ENCODE results near the gene ADGRD1. TPM values are rescaled to one million over a fixed set of nuclear protein-coding genes. Genes with fewer than 3 reads are reported as not detected.
A peak's percentile ranks its signal among the peaks of the same experiment; 100 is the strongest.

Gene ADGRD1
- total and polyA plus RNA-seq, 3 experiments from 2014 or later: 1.1 to 1.3 TPM; not detected in 1

DNA sequence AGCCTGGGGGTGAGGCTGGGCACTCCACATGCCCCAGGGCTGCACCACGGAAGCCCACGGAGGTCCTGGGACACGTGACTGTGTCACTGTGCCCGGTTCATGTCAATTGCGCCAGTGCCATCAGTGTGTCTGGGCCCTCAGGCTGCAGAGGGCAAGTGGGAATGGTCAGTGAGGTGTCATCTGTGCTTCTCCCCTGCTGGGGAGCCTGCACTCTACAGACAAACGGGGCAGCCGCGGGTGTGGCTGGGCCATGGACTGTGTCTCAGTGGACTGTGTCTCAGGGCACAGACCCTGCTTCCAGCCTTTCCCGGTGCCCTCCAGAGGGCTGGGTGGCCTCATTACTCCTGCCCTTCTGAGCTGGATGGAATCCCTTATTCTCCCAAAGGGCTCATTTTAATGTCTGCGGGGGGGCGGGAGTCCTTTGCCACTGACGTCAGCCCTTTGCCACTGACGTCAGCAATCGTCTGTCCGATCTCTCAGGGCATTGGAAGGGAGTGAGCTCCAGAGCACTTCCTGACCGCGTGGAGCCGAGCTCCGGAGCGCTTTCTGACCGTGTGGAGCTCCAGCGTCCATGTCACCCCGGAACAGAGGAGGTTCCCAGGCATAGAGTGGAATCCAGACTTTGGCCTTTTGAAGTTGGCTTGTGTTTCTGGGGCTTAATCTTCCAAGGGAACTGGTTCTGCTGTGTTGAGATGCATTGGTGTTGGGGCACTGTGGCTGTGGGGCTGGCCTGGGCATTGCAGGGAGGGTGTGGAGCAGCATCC lies 72.4 kb downstream of the ADGRD1 start:
- CTCF ChIA-PET: no interaction called here
- H3K27ac Mint-ChIP-seq: peak overlapping the region in 1 of 8 donors; percentile 72
- H3K27me3 Mint-ChIP-seq: peaks cover 0 to 9% of the 10 kb centered on the region in 2 donors
- Histone ChIP-seq H3K9me3 (ENCODE audit: low read length) (no peaks in the 10 kb centered on the region), H3K27ac (ENCODE audit: low read depth, low read length) (no peak overlapping the region), H3K36me3 (ENCODE audit: insufficient read depth, low read length) (no peaks in the 10 kb centered on the region), H3K4me3 (ENCODE audit: low read length) (no peak overlapping the region), H3K27me3 (ENCODE audit: insufficient read depth, low read length, poor library complexity, severe bottlenecking) (no peaks in the 10 kb centered on the region), H3K4me1 (ENCODE audit: insufficient read depth, low read length) (no peaks in the 10 kb centered on the region)
- POLR2A ChIA-PET: no interaction called here
- H3K9me3 Mint-ChIP-seq: no peaks in the 10 kb centered on the region
- no peaks in the 10 kb centered on the region for H3K36me3 Mint-ChIP-seq
- H3K4me3 Mint-ChIP-seq: no peak overlapping the region
- H3K4me1 Mint-ChIP-seq: no peaks in the 10 kb centered on the region
- DNase-seq: no peak

DNA sequence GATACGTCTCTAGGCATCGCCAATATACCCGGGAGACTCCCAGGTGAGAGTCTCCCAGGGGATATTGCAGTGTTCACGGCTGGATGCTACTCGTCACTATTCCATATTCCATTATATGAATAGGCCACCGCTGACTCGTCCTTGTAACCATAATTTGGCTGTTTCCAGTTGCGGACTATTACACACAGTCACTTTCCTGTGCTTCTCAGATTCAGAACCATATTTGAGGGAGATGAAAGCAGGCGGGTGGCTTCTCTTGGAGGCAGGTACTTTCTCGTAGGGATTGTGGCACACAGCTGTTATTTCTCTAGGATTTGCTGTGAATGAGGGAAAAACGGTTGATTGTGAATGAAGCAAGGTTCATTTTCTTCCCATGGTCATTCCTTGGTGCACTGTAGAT lies 73.0 kb downstream of the ADGRD1 start:
- POLR2A ChIA-PET: no interaction called here
- Mint-ChIP-seq H3K27ac (no peak overlapping the region), H3K27me3 (peaks cover 0 to 9% of the 10 kb centered on the region in 2 donors), H3K4me1 (no peaks in the 10 kb centered on the region), H3K9me3 (no peaks in the 10 kb centered on the region), H3K36me3 (no peaks in the 10 kb centered on the region), H3K4me3 (no peak overlapping the region)
- CTCF ChIA-PET: no interaction called here
- Histone ChIP-seq H3K9me3 (ENCODE audit: low read length) (no peaks in the 10 kb centered on the region), H3K4me1 (ENCODE audit: insufficient read depth, low read length) (no peaks in the 10 kb centered on the region), H3K4me3 (ENCODE audit: low read length) (no peak overlapping the region), H3K27me3 (ENCODE audit: insufficient read depth, low read length, poor library complexity, severe bottlenecking) (no peaks in the 10 kb centered on the region), H3K36me3 (ENCODE audit: insufficient read depth, low read length) (no peaks in the 10 kb centered on the region), H3K27ac (ENCODE audit: low read depth, low read length) (no peak overlapping the region)
- no peak for DNase-seq

DNA sequence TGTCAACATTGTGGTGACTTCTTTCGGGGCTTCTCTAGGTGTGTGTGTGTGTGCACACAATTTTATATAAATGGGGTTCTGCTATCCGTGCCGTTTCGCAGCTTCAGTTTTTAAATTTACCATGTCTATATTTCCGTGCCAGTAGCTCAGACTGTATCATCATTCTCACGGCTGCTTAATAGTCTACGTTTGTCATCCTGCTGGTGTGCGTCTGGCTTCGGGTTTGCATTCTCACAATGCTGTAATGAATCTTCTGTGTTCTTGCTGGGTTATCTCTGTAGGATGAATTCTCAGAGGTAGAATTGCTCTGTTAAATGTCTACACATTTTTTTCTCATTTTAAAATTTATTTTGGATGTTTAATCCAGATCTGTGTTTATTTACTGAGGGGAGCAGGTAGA lies 73.6 kb downstream of the ADGRD1 start:
- H3K36me3 ChIP-seq (ENCODE audit: insufficient read depth, low read length): no peaks in the 10 kb centered on the region
- no peak overlapping the region for H3K27ac ChIP-seq (ENCODE audit: low read depth, low read length)
- POLR2A ChIA-PET: no interaction called here
- H3K4me3 Mint-ChIP-seq: no peak overlapping the region
- DNase-seq: no peak
- no peak overlapping the region for H3K4me3 ChIP-seq (ENCODE audit: low read length)
- H3K9me3 Mint-ChIP-seq: no peaks in the 10 kb centered on the region
- no peaks in the 10 kb centered on the region for H3K9me3 ChIP-seq (ENCODE audit: low read length)
- no peaks in the 10 kb centered on the region for H3K27me3 ChIP-seq (ENCODE audit: insufficient read depth, low read length, poor library complexity, severe bottlenecking)
- no peaks in the 10 kb centered on the region for H3K4me1 ChIP-seq (ENCODE audit: insufficient read depth, low read length)
- no peak overlapping the region for H3K27ac Mint-ChIP-seq
- peaks cover 0 to 12% of the 10 kb centered on the region in 2 donors for H3K27me3 Mint-ChIP-seq
- CTCF ChIA-PET: no interaction called here
- H3K36me3 Mint-ChIP-seq: no peaks in the 10 kb centered on the region
- H3K4me1 Mint-ChIP-seq: no peaks in the 10 kb centered on the region

DNA sequence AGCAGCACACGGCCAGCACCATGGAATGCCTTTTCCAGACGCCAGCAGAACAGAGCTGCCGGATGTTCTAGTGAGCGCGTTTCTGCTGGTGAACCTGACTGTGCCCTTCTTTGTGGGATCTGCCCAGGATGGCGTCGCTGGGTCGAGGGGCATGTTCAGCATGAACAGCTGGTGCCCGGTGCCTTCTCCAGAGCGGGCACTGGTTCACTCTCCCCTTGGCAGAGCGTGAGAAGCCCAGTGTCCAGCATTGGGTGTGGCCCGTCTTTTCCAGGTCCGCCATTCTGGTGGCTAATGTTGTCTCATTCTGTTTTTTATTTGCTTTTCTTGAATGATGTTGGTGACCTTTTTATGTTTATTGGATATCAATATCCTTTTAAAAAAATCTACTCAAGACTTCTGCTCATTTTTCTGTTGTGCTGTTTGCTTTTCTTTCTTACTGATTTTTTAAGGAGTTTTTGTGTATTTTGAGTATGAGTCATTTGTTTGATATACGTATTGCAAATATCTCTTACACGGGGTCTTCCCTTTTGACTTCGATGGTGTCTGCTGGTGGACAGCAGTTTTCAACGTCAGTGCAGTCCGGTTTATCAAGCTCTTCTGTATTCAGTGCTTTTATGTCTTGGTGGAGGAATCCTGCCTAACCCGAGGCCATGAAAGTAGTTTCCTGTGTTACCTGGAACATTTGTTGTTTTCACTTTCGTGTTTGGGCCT lies 74.3 kb downstream of the ADGRD1 start:
- H3K36me3 ChIP-seq (ENCODE audit: insufficient read depth, low read length): no peaks in the 10 kb centered on the region
- H3K9me3 Mint-ChIP-seq: no peaks in the 10 kb centered on the region
- H3K4me1 ChIP-seq (ENCODE audit: insufficient read depth, low read length): no peaks in the 10 kb centered on the region
- peaks cover 0 to 11% of the 10 kb centered on the region in 2 donors for H3K27me3 Mint-ChIP-seq
- peak overlapping the region in 2 of 8 donors; percentile 12 to 50 for H3K27ac Mint-ChIP-seq
- H3K27me3 ChIP-seq (ENCODE audit: insufficient read depth, low read length, poor library complexity, severe bottlenecking): no peaks in the 10 kb centered on the region
- DNase-seq: no peak
- H3K4me3 Mint-ChIP-seq: no peak overlapping the region
- CTCF ChIA-PET: no interaction called here
- no peak overlapping the region for H3K27ac ChIP-seq (ENCODE audit: low read depth, low read length)
- H3K4me3 ChIP-seq (ENCODE audit: low read length): no peak overlapping the region
- POLR2A ChIA-PET: no interaction called here
- H3K4me1 Mint-ChIP-seq: no peaks in the 10 kb centered on the region
- H3K9me3 ChIP-seq (ENCODE audit: low read length): no peaks in the 10 kb centered on the region
- no peaks in the 10 kb centered on the region for H3K36me3 Mint-ChIP-seq

DNA sequence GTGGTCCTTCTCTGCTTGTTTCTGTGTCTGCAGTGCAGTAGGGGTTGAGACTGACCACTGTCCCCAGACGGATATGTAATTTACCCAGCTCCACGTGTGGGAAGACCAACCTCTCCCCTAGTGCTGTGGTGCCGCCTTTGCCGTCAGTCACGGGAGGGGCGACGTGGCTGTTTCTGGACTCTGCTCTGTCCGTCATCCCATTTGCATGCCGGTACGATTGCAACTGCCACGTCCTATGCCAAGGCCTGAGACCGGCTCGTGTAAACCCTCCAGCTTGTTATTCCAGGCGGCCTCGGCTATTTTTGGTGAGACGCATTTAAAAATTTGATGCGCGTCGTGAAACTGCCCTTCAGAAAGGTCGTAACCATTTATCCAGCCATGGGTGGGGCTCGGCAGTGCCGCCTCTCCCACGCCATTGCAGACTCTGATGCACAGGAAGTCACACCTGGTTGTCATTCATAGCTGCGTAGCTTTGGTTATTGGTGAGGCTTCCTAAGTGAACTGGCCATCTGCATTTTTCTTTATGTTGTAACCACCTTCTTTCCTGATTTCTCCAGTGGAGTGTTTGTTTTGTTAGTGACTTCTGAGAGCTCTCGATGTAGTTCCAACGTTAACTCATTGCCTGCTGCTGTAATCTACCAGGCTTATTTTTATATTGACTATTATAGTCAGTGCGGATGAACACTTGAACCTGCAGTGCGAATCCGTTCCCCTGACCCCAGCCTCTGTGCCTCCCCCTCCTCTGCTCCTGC lies 75.1 kb downstream of the ADGRD1 start:
- Mint-ChIP-seq H3K4me3 (no peak overlapping the region), H3K9me3 (no peaks in the 10 kb centered on the region), H3K36me3 (no peaks in the 10 kb centered on the region), H3K4me1 (no peaks in the 10 kb centered on the region), H3K27ac (peak overlapping the region in 1 of 8 donors; percentile 38), H3K27me3 (peaks cover 0 to 8% of the 10 kb centered on the region in 2 donors)
- POLR2A ChIA-PET: no interaction called here
- no peaks in the 10 kb centered on the region for H3K9me3 ChIP-seq (ENCODE audit: low read length)
- no peaks in the 10 kb centered on the region for H3K27me3 ChIP-seq (ENCODE audit: insufficient read depth, low read length, poor library complexity, severe bottlenecking)
- no peak overlapping the region for H3K27ac ChIP-seq (ENCODE audit: low read depth, low read length)
- H3K36me3 ChIP-seq (ENCODE audit: insufficient read depth, low read length): no peaks in the 10 kb centered on the region
- no peaks in the 10 kb centered on the region for H3K4me1 ChIP-seq (ENCODE audit: insufficient read depth, low read length)
- CTCF ChIA-PET: no interaction called here
- no peak overlapping the region for H3K4me3 ChIP-seq (ENCODE audit: low read length)
- no peak for DNase-seq

DNA sequence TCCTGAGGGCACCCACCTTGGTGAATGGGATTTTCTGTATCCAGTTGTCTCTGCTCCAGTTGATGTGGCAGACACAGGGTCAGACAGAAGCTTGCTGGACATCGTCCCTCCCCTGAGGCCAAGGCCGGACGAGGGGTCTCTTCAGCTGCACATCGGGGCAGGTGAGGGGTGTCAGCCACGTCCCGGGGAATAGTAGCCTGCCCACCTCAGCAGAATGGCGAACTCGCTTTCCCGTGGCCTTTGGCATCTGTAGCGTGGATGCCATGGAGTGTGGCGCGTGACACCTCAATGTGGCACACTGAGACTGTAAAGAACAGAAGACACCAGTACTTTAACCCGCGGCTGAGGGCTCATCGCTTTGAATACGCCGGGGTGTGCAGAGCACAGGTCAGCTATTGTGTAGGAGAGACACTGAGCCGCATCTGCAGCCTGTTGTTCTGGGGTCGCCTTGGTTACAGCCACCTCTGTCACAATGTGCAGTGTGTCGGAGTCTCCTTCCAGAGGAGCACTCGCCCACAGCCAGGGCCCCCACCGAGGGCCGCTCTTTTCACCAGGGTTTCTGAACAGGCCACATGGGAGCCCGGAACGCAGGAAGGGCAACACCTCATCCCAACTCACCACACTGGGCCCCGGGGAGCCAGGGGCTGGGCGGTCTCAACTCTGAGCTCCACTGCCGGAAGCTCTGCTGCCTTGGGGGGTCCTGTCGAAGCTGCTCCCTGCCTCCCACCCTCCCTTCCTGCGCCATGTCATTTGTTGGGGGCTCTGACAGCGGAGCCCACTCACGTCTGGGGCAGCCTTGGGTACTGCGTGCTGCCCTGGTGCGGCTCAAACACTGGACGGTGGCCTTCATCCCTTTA lies 77.0 kb downstream of the ADGRD1 start:
- Histone ChIP-seq H3K4me3 (ENCODE audit: low read length) (no peak overlapping the region), H3K4me1 (ENCODE audit: insufficient read depth, low read length) (no peaks in the 10 kb centered on the region), H3K36me3 (ENCODE audit: insufficient read depth, low read length) (no peaks in the 10 kb centered on the region), H3K27me3 (ENCODE audit: insufficient read depth, low read length, poor library complexity, severe bottlenecking) (no peaks in the 10 kb centered on the region), H3K9me3 (ENCODE audit: low read length) (no peaks in the 10 kb centered on the region), H3K27ac (ENCODE audit: low read depth, low read length) (no peak overlapping the region)
- H3K36me3 Mint-ChIP-seq: no peaks in the 10 kb centered on the region
- H3K27me3 Mint-ChIP-seq: peaks cover 2 to 8% of the 10 kb centered on the region in 2 donors
- no peak for DNase-seq
- peaks cover 0 to 7% (median 0%) of the 10 kb centered on the region in 3 donors for H3K4me1 Mint-ChIP-seq
- no peak overlapping the region for H3K27ac Mint-ChIP-seq
- CTCF ChIA-PET: no interaction called here
- no peaks in the 10 kb centered on the region for H3K9me3 Mint-ChIP-seq
- no peak overlapping the region for H3K4me3 Mint-ChIP-seq
- POLR2A ChIA-PET: no interaction called here

DNA sequence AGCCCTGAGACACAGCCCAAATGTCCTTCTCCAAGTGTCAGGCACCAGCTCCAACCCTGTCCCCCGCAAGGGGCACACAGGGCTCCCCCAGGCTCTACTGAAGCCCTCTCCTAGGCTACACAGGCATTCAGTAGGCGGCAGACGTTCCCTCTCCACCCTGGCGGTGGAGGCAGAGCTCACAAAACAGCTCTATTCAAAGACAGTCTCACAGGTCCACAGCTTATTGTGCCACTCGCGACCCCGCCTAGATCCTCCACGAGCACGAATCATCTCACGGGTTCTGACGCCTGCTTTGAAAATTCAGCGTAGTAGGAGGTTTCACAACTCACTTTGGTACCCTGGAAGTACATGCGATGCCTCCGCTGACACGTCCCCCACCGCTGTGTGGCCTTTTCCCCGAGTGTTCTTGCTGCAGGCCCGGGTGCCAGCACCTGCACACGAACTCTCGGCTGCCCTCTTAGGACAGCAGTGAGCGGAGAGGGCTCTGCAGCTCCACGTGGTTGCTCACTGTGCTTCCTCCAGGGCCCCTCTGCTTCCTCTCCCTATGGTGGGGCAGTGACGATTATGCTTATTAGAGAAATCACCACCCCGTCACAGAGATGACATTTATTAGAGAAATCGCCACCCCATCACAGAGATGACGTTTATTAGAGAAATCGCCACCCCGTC lies 78.5 kb downstream of the ADGRD1 start:
- CTCF ChIA-PET: no interaction called here
- no peaks in the 10 kb centered on the region for H3K4me1 ChIP-seq (ENCODE audit: insufficient read depth, low read length)
- Mint-ChIP-seq H3K27me3 (peaks cover 2 to 8% of the 10 kb centered on the region in 2 donors), H3K9me3 (peaks cover 0 to 3% (median 0%) of the 10 kb centered on the region in 5 donors), H3K27ac (no peak overlapping the region), H3K4me1 (peaks cover 0 to 7% (median 0%) of the 10 kb centered on the region in 3 donors), H3K36me3 (no peaks in the 10 kb centered on the region), H3K4me3 (no peak overlapping the region)
- no peak overlapping the region for H3K27ac ChIP-seq (ENCODE audit: low read depth, low read length)
- H3K27me3 ChIP-seq (ENCODE audit: insufficient read depth, low read length, poor library complexity, severe bottlenecking): no peaks in the 10 kb centered on the region
- POLR2A ChIA-PET: no interaction called here
- no peak overlapping the region for H3K4me3 ChIP-seq (ENCODE audit: low read length)
- H3K9me3 ChIP-seq (ENCODE audit: low read length): no peaks in the 10 kb centered on the region
- no peak for DNase-seq
- no peaks in the 10 kb centered on the region for H3K36me3 ChIP-seq (ENCODE audit: insufficient read depth, low read length)

Data from CD8-positive, alpha-beta memory T cell (primary cell).